B cell (primary cell): Measurements from ENCODE around the gene TAS2R50.

ENCODE experiments used
- CTCF ChIP-seq: fragments of 200-600 bp; IDR thresholded peaks from one replicate; pipeline ENCODE4 v1.8.0; 2022; ENCODE audit warnings: antibody characterized with exemption, mild to moderate bottlenecking
- EZH2 ChIP-seq: IDR thresholded peaks from 2 replicates; pipeline ENCODE4 v1.6.1; 2012; ENCODE audit warnings: borderline replicate concordance, low read depth, mild to moderate bottlenecking, moderate library complexity, low read length; ENCODE audit not compliant: insufficient read depth, poor library complexity, severe bottlenecking

DNA sequence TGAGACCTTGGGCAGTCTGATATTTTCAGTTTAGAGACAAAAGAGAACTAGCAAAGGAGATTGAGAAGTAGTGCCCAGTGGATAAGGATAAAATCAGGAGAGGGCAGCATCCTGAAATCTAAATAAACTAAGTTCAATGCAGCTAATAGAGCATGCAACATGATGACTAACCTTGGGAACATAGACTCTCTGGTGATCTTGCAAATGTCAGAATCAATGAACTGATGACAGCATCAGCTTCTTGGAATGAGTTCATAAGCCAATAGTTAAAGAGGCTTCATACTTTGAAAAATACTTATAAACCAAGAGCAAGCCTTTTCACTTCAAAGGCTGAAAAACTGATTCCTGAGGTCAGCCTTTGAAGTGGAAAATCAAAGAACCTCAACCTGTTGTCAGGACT lies 27.5 kb upstream of the TAS2R50 start:
- TF ChIP-seq CTCF (no peak), EZH2 (no peak)
